ENCODE data around the gene ERCC1.

ERCC1 gene

GRCh38 chr19:45403781-45404556 lies 19.7 kb downstream of the ERCC1 start:
- DNase-seq: no peak

DNA sequence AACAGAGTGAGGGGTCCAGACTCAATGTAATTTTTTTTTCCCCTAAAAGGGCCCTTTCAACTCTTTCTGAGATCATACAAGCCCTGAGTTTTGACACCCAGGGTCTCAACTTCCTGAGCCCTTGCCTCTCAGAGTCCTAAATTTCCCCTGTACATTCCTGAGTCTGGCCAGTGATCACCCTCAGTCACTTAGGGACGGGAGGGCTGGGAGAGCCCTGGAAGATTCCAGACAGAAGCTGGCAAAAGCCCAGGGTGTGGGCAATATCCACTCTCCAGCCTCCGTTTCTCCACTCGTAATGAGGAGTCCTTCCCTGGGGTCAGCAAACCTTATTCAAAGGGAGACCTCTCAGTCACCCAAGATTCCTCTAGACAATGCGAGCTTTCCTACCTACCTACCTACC lies 20.4 kb downstream of the ERCC1 start:
- no peak for DNase-seq

DNA sequence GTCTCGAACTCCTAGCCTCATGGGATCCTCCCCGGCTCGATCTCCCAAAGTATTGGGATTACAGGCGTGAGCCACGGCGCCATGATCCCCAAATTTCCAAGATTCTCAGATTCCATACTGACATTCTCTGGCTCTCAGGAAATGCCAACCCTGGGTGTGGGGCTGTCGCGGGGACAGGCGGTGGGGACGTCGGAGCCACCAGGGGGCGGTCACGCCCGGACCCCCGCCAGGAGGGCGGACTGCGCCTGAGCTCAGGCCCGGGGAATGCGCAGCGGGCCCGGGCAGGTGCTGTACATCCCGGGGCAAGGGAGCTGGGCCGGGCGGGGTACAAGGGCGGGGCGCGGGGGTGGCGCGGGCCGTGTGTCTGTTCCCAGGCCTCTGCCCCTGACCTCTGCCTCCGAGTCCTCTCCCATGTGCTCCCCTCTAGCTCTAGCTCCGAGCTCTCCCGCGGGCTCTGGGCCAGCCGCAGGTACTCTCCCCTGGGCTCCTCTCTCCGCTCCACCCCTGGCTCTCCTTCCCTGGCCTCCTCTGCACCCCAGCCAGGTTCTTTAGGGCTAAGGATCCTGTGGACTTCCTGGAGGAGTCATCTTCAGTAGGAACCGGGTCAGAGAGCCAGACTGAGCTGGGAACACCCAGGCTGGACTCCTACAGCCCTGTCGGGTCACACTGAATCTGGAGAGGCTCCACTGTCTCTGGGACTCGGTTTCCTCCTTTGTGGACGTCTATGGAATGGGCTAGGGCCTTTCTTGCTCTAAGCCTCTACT lies 21.2 kb downstream of the ERCC1 start:
- DNase-seq: no peak

DNA sequence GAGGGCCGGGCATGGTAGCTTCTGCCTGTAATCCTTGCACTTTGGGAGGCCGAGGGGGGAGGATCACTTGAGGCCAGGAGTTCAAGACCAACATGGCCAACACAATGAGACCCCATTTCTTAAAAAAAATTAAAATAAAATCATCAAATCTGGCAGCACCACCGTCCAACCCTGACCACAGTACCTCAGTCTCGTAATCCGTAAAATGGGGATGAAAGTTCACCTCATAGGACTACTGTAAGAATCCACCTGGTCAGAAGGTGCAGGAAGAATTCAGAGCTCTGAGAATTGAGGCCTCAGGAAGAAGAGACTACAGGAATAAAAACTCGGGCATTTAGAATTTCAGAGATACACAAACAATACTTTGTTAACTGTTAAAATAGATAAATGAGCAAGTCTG lies 21.9 kb downstream of the ERCC1 start:
- DNase-seq: no peak

DNA sequence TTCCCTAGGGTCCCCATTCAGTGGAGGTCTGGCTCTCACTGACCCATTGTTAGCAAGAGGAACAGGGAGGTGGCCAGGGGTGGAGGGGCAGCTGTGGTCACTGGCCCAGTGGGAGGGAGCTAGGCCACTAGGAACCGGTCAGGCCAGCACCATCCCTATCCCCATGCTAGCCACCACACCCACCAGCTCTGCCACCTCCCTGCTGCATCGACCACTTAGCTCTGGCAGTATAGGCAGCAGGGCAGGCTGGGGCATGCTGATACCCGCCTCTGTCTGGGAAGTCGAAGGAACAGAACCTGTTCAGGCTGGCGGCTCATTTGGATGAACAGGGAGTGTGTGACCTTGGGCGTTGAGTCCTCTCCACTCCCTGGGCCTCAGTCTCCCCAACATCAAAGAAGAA lies 23.5 kb downstream of the ERCC1 start:
- DNase-seq: no peak

DNA sequence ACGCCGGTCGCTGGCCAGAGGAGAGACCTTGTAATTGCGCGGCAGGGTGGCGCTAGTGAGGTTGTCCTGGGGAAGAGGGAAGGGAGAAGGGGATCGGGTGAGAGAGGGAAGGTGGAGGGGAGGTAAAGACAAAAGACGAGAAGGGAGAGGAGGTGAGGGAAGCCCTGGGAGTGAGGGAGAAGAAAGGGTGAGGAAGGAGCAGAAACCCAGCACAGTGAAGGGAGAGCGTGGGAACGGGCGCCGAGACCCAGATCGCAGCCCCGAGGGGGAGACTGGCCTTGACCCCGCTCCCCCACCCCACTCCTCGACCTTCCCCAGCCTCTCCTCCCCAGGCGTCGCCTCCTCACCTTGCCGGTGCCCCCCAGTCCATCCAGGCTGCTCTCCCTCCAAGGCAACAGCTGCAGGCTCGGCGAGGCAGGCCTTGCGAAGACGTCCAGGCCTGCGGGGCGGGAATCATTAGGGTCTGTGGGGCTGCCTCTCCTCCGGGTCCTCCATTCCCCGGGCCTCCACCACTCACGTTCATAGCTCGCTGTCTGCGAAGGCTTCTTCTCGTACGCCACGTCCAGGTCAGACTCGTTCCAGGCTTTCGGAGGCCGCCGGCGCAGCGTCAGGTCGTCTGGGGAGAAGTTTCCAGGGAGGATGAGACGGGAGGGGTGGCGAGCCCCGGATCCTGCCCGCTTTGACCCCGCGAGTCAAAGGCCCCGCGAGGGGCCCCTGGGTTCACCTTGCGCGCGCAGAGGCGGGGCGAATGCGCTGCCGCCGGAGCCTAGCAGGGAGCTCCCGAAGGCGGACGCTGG lies 27.7 kb downstream of the ERCC1 start:
- DNase-seq: no peak

GRCh38 chr19:45391871-45392665 lies 31.6 kb downstream of the ERCC1 start:
- no peak for DNase-seq

- no peak for DNase-seq
Measured at GRCh38 chr19:45391346-45391745, 32.4 kb downstream of the ERCC1 start.

DNA sequence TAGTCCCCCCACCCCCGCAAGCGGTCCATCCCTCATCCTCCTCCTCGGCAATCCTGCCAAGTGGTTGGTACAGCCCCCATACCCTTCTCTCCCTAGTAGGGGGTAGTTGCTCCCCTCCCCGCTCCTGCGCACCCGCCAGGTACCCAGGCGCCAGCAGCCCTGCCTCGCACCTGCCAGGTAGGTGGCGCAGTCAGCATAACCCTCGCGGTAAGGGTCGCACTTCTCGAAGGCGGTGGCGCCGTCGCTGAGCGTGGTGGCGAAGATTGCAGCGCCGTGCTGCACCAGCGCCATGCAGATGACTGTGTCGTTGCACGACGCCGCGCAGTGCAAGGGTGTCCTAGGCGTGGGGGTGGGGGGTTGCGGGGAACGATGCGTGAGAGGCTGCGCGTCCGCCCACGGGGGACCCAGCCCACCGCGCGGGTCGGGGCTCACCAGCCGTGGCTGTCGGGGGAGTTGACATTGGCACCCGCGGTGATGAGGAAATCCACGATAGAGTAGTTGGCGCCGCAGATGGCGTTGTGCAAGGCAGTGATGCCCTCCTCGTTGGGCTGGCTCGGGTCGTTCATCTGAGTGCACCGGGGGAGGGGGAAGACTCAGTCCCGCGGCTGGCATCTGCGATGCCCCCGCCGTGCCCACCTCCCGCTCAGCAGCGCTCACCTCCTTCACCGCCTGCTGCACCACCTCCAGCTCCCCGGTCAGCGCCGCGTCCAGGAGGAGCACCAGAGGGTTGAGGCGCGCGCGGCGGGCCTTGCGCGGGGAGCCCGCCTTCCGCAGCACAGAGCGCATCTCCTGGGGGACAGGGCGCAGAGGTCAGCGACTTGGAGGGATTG lies 38.1 kb downstream of the ERCC1 start:
- no peak for DNase-seq

DNA sequence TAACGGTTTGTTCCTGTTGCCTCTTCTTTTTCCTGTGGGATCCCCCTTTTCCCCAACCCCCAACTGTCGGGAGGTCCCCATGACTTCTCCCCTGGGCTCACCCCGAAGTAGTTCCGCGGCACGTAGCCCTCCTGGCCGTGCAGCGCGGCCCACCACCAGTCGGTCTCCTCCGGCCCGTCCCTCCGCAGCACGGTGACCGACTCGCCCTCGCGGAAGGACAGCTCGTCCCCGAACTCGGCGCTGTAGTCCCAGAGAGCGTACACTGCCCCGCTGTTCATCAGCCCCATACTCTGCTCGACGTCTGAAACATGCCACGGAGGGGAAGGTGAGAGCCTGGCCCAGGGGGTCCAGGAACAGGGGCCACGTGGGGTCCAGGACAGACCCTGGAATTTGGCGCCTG lies 41.3 kb downstream of the ERCC1 start:
- no peak for DNase-seq

- DNase-seq: no peak
Measured at GRCh38 chr19:45380107-45380506, 43.6 kb downstream of the ERCC1 start.

DNA sequence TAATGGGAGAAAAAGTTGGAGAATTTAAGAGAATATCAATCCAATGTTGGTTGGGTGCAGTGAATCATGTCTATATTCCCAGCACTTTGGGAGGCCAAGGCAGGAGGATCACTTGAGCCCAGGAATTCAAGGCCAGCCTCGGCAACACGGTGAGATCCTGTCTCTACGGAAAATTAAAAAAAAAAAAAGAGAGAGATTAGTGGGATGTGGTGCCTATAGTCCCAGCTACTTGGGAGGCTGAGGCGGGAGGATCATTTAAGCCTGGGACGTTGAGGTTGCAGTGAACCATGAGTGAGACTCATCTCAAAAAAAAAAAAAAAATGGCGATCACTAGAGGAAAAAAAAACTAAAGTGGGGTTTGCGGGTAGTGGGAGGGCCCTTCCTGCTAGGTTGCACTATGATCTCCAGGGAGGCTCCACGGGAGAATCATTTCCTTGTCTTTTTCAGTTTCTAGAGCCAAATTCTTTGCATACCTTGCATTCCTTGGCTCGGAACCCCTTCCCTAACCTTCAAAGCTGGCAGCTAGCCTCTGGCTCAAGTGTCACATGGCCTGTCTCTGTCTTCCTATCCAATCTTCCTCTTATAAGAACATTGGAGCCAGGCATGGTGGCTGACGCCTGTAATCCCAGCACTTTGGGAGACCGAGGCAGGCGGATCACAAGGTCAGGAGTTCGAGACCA lies 47.5 kb downstream of the ERCC1 start:
- no peak for DNase-seq

DNA sequence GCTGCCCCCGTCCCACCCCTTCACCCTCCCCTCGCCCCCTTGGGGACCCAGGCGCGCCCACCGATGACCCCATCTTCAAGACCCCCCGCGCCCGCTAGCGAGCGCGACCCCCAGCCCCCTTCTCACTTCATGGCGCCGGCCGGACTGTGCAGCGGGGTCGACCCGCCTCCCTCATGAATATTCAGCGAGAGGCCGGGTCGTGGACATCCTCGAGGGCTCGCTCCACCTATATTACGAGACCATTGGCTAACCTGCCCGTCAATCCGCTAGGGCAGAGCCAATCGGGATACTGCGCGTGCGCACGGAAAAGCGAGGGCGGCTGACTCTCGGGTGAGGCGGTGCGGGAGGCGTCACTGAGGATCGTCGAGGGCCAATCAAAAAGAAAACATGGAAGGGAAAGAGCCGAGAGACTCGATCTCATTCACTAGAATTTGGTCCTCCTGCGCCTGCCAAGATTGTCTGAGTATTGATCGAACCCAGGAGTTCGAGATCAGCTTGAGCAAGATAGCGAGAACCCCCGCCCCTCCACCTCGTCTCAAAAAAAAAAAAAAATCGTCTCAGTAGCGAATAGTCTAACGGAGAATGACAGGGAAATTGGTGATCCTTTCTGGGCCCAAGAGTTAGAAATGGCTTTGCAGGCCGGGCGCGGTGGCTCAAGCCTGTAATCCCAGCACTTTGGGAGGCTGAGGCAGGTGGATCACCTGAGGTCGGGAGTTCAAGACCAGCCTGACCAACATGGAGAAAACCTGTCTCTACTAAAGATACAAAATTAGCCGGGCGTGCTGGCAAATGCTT lies 53.1 kb downstream of the ERCC1 start, which contains the start of gene ERCC2:
TSS of gene ERCC2 (minus strand) at position 164 of the 795 bp plus-strand sequence. CDS start at position 131, 33 bp downstream.
- peak; percentile 78 for DNase-seq

GRCh38 chr19:45368737-45369340 lies 54.9 kb downstream of the ERCC1 start:
- DNase-seq: no peak

GRCh38 chr19:45368127-45368526 lies 55.6 kb downstream of the ERCC1 start:
- DNase-seq: no peak

- no peak for DNase-seq
Measured at GRCh38 chr19:45364696-45365095, 59.0 kb downstream of the ERCC1 start.

DNA sequence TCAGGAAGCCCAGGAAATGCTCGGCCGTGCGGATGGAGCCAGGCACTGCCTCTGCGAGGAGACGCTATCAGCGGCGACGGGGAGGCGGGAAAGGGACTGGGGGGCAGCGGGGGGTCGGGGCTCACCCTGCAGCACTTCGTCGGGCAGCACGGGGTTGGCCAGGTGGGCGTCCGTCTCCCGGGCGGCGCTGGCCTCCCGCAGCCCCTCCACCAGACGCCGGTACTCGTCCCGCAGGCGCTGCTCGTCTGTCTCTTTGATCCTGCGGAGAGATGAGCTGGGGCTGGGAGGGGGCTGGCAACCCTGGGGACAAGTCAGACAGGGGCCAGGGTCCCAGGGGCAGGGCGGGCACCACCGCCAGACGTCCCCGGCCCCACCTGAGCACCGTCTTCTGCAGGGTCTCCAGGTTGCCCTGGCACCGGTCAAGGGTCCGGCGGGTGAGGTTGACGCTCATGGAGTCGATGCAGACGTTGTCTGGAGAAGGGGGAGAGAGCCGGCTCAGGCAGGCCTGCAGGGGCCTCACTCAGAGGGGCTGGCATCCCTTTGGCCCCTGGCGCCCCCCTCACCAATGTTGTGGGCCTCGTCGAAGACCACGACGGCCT lies 59.8 kb downstream of the ERCC1 start:
- no peak for DNase-seq

GRCh38 chr19:45362291-45362690 lies 61.4 kb downstream of the ERCC1 start:
- DNase-seq: no peak

- DNase-seq: no peak
Measured at GRCh38 chr19:45361608-45362007, 62.1 kb downstream of the ERCC1 start.

All from NCI-H1417 treated with DMSO at 0.1 percent for 48 hours (cell line).